Measurements from ENCODE around the gene ALPK3. TPM values are rescaled to one million over a fixed set of nuclear protein-coding genes. Genes with fewer than 3 reads are reported as not detected.
A peak's percentile ranks its signal among the peaks of the same experiment; 100 is the strongest.

Gene ALPK3
- total RNA-seq, 3 donors from 2014 or later (not counting 1 experiment from before 2014, with no cell fraction given): 0.35 to 1.1 (median 0.63) TPM

DNA sequence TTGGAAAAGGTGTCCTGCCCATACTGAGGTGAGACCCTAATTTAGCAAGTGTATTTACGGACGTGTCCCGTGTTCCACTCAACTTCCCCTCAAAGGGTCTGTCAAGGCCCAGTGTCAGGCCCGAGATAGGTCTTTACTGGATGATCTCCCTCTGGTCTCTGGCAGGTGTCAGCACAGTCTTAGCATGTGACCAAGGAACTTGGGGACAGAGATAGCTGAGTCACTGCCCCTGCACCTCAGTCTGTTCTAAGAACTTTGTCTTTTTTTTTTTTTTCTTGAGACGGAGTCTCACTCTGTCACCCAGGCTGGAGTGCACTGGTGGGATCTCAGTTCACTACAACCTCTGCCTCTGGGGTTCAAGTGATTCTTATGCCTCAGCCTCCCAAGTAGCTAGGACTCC is 32.1 kb upstream of the ALPK3 start:
- Histone ChIP-seq H3K27me3 (ENCODE audit: control insufficient read depth, insufficient read depth, low read length) (no peaks in the 10 kb centered on the region), H3K4me3 (ENCODE audit: low read length) (no peak overlapping the region), H3K4me1 (ENCODE audit: control insufficient read depth, insufficient read depth, low read length) (peaks cover 27% of the 10 kb centered on the region), H3K9me3 (ENCODE audit: control insufficient read depth, insufficient read depth, low read length) (no peaks in the 10 kb centered on the region), H3K36me3 (ENCODE audit: control insufficient read depth, insufficient read depth, low read length) (peaks cover 40% of the 10 kb centered on the region), H3K27ac (ENCODE audit: low read length) (no peak overlapping the region)
- no peaks in the 10 kb centered on the region for H3K27me3 Mint-ChIP-seq (ENCODE audit: low read depth in 2 of 2)
- no peak overlapping the region for H3K4me3 Mint-ChIP-seq
- 89% methylated on average over 5 of the region's 5 CpGs for WGBS (ENCODE audit: insufficient coverage)
- ATAC-seq: peak in 1 of 3 donors; percentile 18
- intact Hi-C loops (cut with micrococcal nuclease): no loop called here
- no peaks in the 10 kb centered on the region for H3K36me3 Mint-ChIP-seq
- DNase-seq: no peak
- no peak for TF ChIP-seq CTCF (IDR thresholded peaks at IDR 0.05)
- H3K4me1 Mint-ChIP-seq: peaks cover 38 to 39% of the 10 kb centered on the region in 2 donors
- H3K27ac Mint-ChIP-seq: peak overlapping the region; percentile 75 to 84
- H3K9me3 Mint-ChIP-seq: no peaks in the 10 kb centered on the region

DNA sequence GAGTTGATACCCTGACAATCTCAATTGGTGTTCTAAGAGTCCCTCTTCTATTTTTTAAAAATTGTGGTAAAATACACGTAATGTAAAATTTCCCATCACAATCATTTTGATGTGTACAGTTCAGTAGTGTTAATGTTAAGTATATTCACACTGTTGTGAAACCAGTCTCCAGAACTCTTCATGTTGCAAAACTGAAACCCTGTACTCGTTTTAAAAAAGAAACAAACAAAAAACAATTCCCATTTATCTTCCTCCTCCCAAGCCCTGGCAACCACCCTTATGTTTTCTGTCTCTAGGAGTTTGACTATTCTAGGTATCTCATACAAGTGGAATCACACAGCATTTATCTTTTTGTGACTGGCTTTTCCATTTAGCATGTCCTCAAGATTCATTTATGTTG is 28.7 kb upstream of the ALPK3 start:
- Histone ChIP-seq H3K27ac (ENCODE audit: low read length) (no peak overlapping the region), H3K4me3 (ENCODE audit: low read length) (no peak overlapping the region), H3K4me1 (ENCODE audit: control insufficient read depth, insufficient read depth, low read length) (peaks cover 27% of the 10 kb centered on the region), H3K36me3 (ENCODE audit: control insufficient read depth, insufficient read depth, low read length) (peaks cover 43% of the 10 kb centered on the region), H3K27me3 (ENCODE audit: control insufficient read depth, insufficient read depth, low read length) (no peaks in the 10 kb centered on the region), H3K9me3 (ENCODE audit: control insufficient read depth, insufficient read depth, low read length) (no peaks in the 10 kb centered on the region)
- Mint-ChIP-seq H3K36me3 (peaks cover 10% of the 10 kb centered on the region), H3K27ac (peak overlapping the region; percentile 59 to 78), H3K27me3 (ENCODE audit: low read depth in 2 of 2) (no peaks in the 10 kb centered on the region), H3K9me3 (no peaks in the 10 kb centered on the region), H3K4me3 (no peak overlapping the region), H3K4me1 (peaks cover 38 to 56% of the 10 kb centered on the region in 2 donors)
- ATAC-seq (no peak), DNase-seq (no peak)
- no peak for TF ChIP-seq CTCF (IDR thresholded peaks at IDR 0.05)
- 60% methylated on average over 1 of the region's 2 CpGs for WGBS (ENCODE audit: insufficient coverage)
- intact Hi-C loops (cut with micrococcal nuclease): no loop called here

- TF ChIP-seq CTCF (IDR thresholded peaks at IDR 0.05): no peak
- Mint-ChIP-seq H3K27ac (peak overlapping the region in 1 of 2 donors; percentile 66), H3K4me3 (no peak overlapping the region), H3K27me3 (ENCODE audit: low read depth in 2 of 2) (no peaks in the 10 kb centered on the region), H3K4me1 (peaks cover 36 to 50% of the 10 kb centered on the region in 2 donors), H3K36me3 (peaks cover 10% of the 10 kb centered on the region), H3K9me3 (no peaks in the 10 kb centered on the region)
- Histone ChIP-seq H3K9me3 (ENCODE audit: control insufficient read depth, insufficient read depth, low read length) (no peaks in the 10 kb centered on the region), H3K4me3 (ENCODE audit: low read length) (no peak overlapping the region), H3K27me3 (ENCODE audit: control insufficient read depth, insufficient read depth, low read length) (no peaks in the 10 kb centered on the region), H3K36me3 (ENCODE audit: control insufficient read depth, insufficient read depth, low read length) (peaks cover 36% of the 10 kb centered on the region), H3K27ac (ENCODE audit: low read length) (no peak overlapping the region), H3K4me1 (ENCODE audit: control insufficient read depth, insufficient read depth, low read length) (peaks cover 23% of the 10 kb centered on the region)
- DNase-seq: no peak
- WGBS (ENCODE audit: insufficient coverage): 97% methylated on average over 3 of the region's 5 CpGs
- no peak for ATAC-seq
- intact Hi-C loops (cut with micrococcal nuclease): no loop called here
Observed at GRCh38 chr15:84789762-84790161, 27.4 kb upstream of the ALPK3 start.

DNA sequence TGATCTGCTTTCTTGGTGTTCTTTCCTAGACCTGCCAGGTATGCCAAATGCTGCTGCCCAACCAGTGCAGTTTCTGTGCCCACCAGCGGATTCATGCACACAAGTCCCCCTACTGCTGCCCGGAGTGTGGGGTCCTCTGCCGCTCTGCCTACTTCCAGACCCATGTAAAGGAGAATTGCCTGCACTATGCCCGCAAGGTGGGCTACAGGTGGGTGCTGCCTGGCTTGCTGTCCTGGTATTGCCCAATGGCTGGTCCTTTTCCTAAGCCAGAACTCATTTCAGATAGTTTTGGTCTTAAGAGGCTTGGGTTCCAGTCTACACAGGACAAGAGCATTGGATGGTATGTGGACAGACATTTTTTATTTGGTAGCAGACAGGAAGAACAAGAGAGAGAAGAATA is 26.5 kb upstream of the ALPK3 start:
- ATAC-seq (no peak), DNase-seq (no peak)
- H3K9me3 ChIP-seq (ENCODE audit: control insufficient read depth, insufficient read depth, low read length): no peaks in the 10 kb centered on the region
- peaks cover 10% of the 10 kb centered on the region for H3K36me3 Mint-ChIP-seq
- peaks cover 14% of the 10 kb centered on the region for H3K4me1 ChIP-seq (ENCODE audit: control insufficient read depth, insufficient read depth, low read length)
- H3K9me3 Mint-ChIP-seq: no peaks in the 10 kb centered on the region
- no peak overlapping the region for H3K27ac ChIP-seq (ENCODE audit: low read length)
- H3K4me3 Mint-ChIP-seq: no peak overlapping the region
- peaks cover 27 to 40% of the 10 kb centered on the region in 2 donors for H3K4me1 Mint-ChIP-seq
- 98% methylated on average over 4 of the region's 4 CpGs for WGBS (ENCODE audit: insufficient coverage)
- no peaks in the 10 kb centered on the region for H3K27me3 Mint-ChIP-seq (ENCODE audit: low read depth in 2 of 2)
- H3K27me3 ChIP-seq (ENCODE audit: control insufficient read depth, insufficient read depth, low read length): no peaks in the 10 kb centered on the region
- peaks cover 36% of the 10 kb centered on the region for H3K36me3 ChIP-seq (ENCODE audit: control insufficient read depth, insufficient read depth, low read length)
- TF ChIP-seq CTCF (IDR thresholded peaks at IDR 0.05): no peak
- no peak overlapping the region for H3K4me3 ChIP-seq (ENCODE audit: low read length)
- intact Hi-C loops (cut with micrococcal nuclease): no loop called here
- H3K27ac Mint-ChIP-seq: peak overlapping the region; percentile 29 to 66

All from natural killer cell (primary cell).